HepG2 (cell line): ENCODE results near the gene ZCCHC7. TPM values are rescaled to one million over a fixed set of nuclear protein-coding genes. Genes with fewer than 3 reads are reported as not detected.

Experiments used
- ATAC-seq: fragments of 200-7000 bp; cut with Tn5 transposase; 3 replicates; pipeline ENCODE4 v1.9.1; 2020; ENCODE audit warnings: mild to moderate bottlenecking, moderate library complexity
- BruUV-seq: library from RNA; stranded (reverse); fragments of 400-500 nt; replicated peaks from 2 replicates; lab custom pipeline; 2021; lab: Mats Ljungman, UMichigan
- CTCF ChIA-PET: fragments of 300-600 bp; formaldehyde crosslinking; extraction: SDS; loops from one replicate; lab custom pipeline; 2021; ENCODE audit warnings: low total read pairs, inconsistent platforms, low intra/inter-chr PET ratio; lab: Yijun Ruan, JAX
- POLR2A ChIA-PET: fragments of 350-600 bp; sonication (Branson Sonifier 250); formaldehyde crosslinking; loops from one replicate; lab custom pipeline; 2020; ENCODE audit warnings: antibody characterized with exemption, inconsistent platforms; lab: Yijun Ruan, JAX
- DNase-seq: peaks from one replicate; pipeline ENCODE4 v3.0.0-alpha.2; 2015; ENCODE audit warnings: low spot score
- FAIRE-seq: peaks from 3 replicates; lab custom pipeline; 2011; peaks lifted over from hg19 to GRCh38; lab: Jason Lieb, UNC
- H2AFZ ChIP-seq: one replicate; pipeline ENCODE4 v1.6.1; 2011; ENCODE audit warnings: low read length, inconsistent platforms
- H3K27ac ChIP-seq: fragments of 300-600 bp; 3 replicates; pipeline ENCODE4 v1.8.0; 2011; ENCODE audit warnings: mixed run types, mild to moderate bottlenecking, mixed read lengths, low read length, inconsistent platforms; ENCODE audit not compliant: insufficient read depth; ENCODE audit errors: extremely low read length
- H3K27me3 ChIP-seq, 2 experiments: fragments of 200-600 bp in 1 of 2; 2 replicates in 1 of 2; 3 replicates in 1 of 2; pipeline versions ENCODE4 v1.6.0 to v1.8.0; 2011; ENCODE audit warnings: low read length in 2 of 2, mild to moderate bottlenecking in 2 of 2, moderate library complexity in 2 of 2, inconsistent platforms in 1 of 2; ENCODE audit not compliant: insufficient read depth in 2 of 2, control insufficient read depth in 1 of 2
- H3K36me3 ChIP-seq, 2 experiments: fragments of 200-600 bp in 1 of 2; replicated peaks in 1 of 2; 2 replicates in 1 of 2; 3 replicates in 1 of 2; pipeline versions ENCODE4 v1.5.1 to v1.8.0; 2011; ENCODE audit warnings: low read length in 2 of 2, inconsistent platforms in 1 of 2; ENCODE audit not compliant: insufficient read depth in 2 of 2, control insufficient read depth in 1 of 2
- H3K4me1 ChIP-seq: 2 replicates; pipeline ENCODE4 v1.5.1; 2012; ENCODE audit warnings: low read length, inconsistent platforms; ENCODE audit not compliant: insufficient read depth
- H3K4me2 ChIP-seq: 2 replicates; pipeline ENCODE4 v1.6.0; 2011; ENCODE audit warnings: low read depth, low read length, inconsistent platforms
- H3K4me3 ChIP-seq, 3 experiments: fragments of 200-600 bp in 1 of 3; sonication (generic), shearing (Covaris generic) in 1 of 3; replicated peaks in 1 of 3; 2 replicates each; pipeline ENCODE4 v1.5.1; 2011 to 2016; ENCODE audit warnings: low read length in 3 of 3, inconsistent platforms in 2 of 3, low read depth in 2 of 3, mild to moderate bottlenecking in 2 of 3, control low read depth in 1 of 3, mixed read lengths in 1 of 3; ENCODE audit not compliant: insufficient read depth in 1 of 3
- H3K79me2 ChIP-seq: one replicate; pipeline ENCODE4 v1.6.1; 2011; ENCODE audit warnings: low read length, inconsistent platforms; ENCODE audit not compliant: insufficient read depth
- H3K9ac ChIP-seq: 2 replicates; pipeline ENCODE4 v1.6.0; 2011; ENCODE audit warnings: mild to moderate bottlenecking, low read depth, low read length, inconsistent platforms; ENCODE audit not compliant: insufficient read depth
- H3K9me3 ChIP-seq: 2 replicates; pipeline ENCODE4 v1.5.1; 2012; ENCODE audit warnings: mild to moderate bottlenecking, low read length
- H4K20me1 ChIP-seq: 2 replicates; pipeline ENCODE4 v1.6.0; 2011; ENCODE audit warnings: inconsistent platforms, mild to moderate bottlenecking, low read length, moderate library complexity; ENCODE audit not compliant: insufficient read depth
- DMAP1 ChIP-seq: IDR thresholded peaks from 2 replicates; pipeline ENCODE4 v1.6.1; 2016
- ETV6 ChIP-seq: sonication (generic); formaldehyde crosslinking; conservative IDR thresholded peaks from 2 replicates; pipeline ENCODE4 v1.4.0; 2020; ENCODE audit warnings: missing genetic modification reagents
- GLI4 ChIP-seq: sonication (generic); formaldehyde crosslinking; IDR thresholded peaks from 2 replicates; pipeline ENCODE4 v1.5.1; 2020; ENCODE audit warnings: missing genetic modification reagents, mild to moderate bottlenecking, moderate library complexity, borderline replicate concordance
- NFKBIZ ChIP-seq: IDR thresholded peaks from 2 replicates; pipeline ENCODE4 v1.6.1; 2018; ENCODE audit warnings: missing genetic modification reagents, missing compliant biosample characterization
- PRDM4 ChIP-seq: sonication (generic); formaldehyde crosslinking; IDR thresholded peaks from 2 replicates; pipeline ENCODE4 v1.9.0; 2021; ENCODE audit warnings: missing genetic modification reagents, borderline replicate concordance
- RAD51 ChIP-seq: fragments of 450-650 bp; IDR thresholded peaks from 2 replicates; pipeline ENCODE4 v1.6.1; 2016; ENCODE audit warnings: borderline replicate concordance
- SMC3 ChIP-seq: IDR thresholded peaks from 2 replicates; pipeline ENCODE4 v1.6.1; 2011; ENCODE audit warnings: low read length, improper control_type of control experiment
- TBX2 ChIP-seq: sonication (generic); formaldehyde crosslinking; IDR thresholded peaks from 2 replicates; pipeline ENCODE4 v1.5.0; 2020; ENCODE audit warnings: missing genetic modification reagents, mild to moderate bottlenecking, borderline replicate concordance
- U2AF1 ChIP-seq: fragments of 200-400 bp; formaldehyde crosslinking; optimal IDR thresholded peaks from 2 replicates; pipeline ENCODE3; 2017; ENCODE audit warnings: mild to moderate bottlenecking, low read depth, low read length
- ZIK1 ChIP-seq: sonication (generic); formaldehyde crosslinking; IDR thresholded peaks from 2 replicates; pipeline ENCODE4 v1.5.0; 2020; ENCODE audit warnings: mild to moderate bottlenecking, low read depth, missing genetic modification reagents, borderline replicate concordance
- ZNF776 ChIP-seq: sonication (generic); formaldehyde crosslinking; IDR thresholded peaks from 2 replicates; pipeline ENCODE4 v1.4.0; 2020; ENCODE audit warnings: mild to moderate bottlenecking, missing genetic modification reagents
- WGBS: methylation state at CpG from one replicate; pipeline ENCODE4 v1.1.6; 2017; ENCODE audit warnings: low lambda C conversion rate; 5-methylcytosine and 5-hydroxymethylcytosine counted together
- in situ Hi-C: cut with HindIII; loops from 2 replicates; pipeline ENCODE4 v1.10.0; 2017; ENCODE audit warnings: low pct_unique_long_range_greater_than_20kb; ENCODE audit not compliant: extremely low pct_ligation_motif_present
- intact Hi-C: fragments of 100-400 bp; cut with micrococcal nuclease; formaldehyde crosslinking; loops from one replicate; pipeline ENCODE4 v1.10.0; 2022; ENCODE audit not compliant: unreplicated experiment
- polyA plus RNA-seq, 8 experiments: library from polyadenylated mRNA; depleted of rRNA in 3 of 8; stranded (reverse) in 7 of 8; unstranded in 1 of 8; fragments of >200 nt; fragmentation: Illumina TruSeq in 4 of 8; extraction: Trizol in 4 of 8; gene quantifications; 2 replicates each; pipeline versions ENCODE4 v1.2.1 to v1.2.3, GENCODE V29; 2011 to 2016; ENCODE audit warnings: low read depth in 4 of 8, missing spikeins in 1 of 8, mixed read lengths in 1 of 8; ENCODE audit not compliant: insufficient read depth in 1 of 8
- total RNA-seq, 5 experiments: library from RNA; depleted of rRNA; stranded (reverse); fragments of >200 nt; fragmentation: Illumina TruSeq; extraction: Trizol; gene quantifications; 2 replicates each; pipeline ENCODE4 v1.2.3, GENCODE V29; 2016; ENCODE audit warnings: low read depth in 1 of 5
- TF ChIP-seq, protein P1 (sequence below): sonication (generic); formaldehyde crosslinking; IDR thresholded peaks from 2 replicates; pipeline ENCODE4 v1.4.0; 2020; ENCODE audit warnings: mild to moderate bottlenecking, missing genetic modification reagents
- TF ChIP-seq, protein P2 (sequence below): sonication (generic); formaldehyde crosslinking; IDR thresholded peaks from 2 replicates; pipeline ENCODE4 v1.4.0; 2020; ENCODE audit warnings: missing genetic modification reagents, mild to moderate bottlenecking, borderline replicate concordance

ZCCHC7 gene
- total and polyA plus RNA-seq, 2 of the 13 experiments (the other 11 are each of a cell fraction or from before 2014, with no cell fraction given), result 13.6 to 19.3 TPM

- CTCF ChIA-PET, result no interaction called here
- BruUV-seq, result no TSS peak
- TF ChIP-seq TBX2 (CRISPR knock-in tag), result no peak
- no peak for TF ChIP-seq NFKBIZ (CRISPR knock-in tag)
- TF ChIP-seq ETV6 (CRISPR knock-in tag), result no peak
- no peak for TF ChIP-seq SMC3
- TF ChIP-seq, protein P1, sequence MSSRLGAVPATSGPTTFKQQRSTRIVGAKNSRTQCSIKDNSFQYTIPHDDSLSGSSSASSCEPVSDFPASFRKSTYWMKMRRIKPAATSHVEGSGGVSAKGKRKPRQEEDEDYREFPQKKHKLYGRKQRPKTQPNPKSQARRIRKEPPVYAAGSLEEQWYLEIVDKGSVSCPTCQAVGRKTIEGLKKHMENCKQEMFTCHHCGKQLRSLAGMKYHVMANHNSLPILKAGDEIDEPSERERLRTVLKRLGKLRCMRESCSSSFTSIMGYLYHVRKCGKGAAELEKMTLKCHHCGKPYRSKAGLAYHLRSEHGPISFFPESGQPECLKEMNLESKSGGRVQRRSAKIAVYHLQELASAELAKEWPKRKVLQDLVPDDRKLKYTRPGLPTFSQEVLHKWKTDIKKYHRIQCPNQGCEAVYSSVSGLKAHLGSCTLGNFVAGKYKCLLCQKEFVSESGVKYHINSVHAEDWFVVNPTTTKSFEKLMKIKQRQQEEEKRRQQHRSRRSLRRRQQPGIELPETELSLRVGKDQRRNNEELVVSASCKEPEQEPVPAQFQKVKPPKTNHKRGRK, result no peak
- no peak for TF ChIP-seq DMAP1 (CRISPR knock-in tag)
- no peaks in the 10 kb centered on the region for H3K36me3 ChIP-seq
- in situ Hi-C loops, result no loop called here
- intact Hi-C loops, result no loop called here
- no peak overlapping the region for H3K4me3 ChIP-seq
- no peak overlapping the region for H3K27ac ChIP-seq
- DNase-seq (no peak), FAIRE-seq (no peak), ATAC-seq (no peak)
- H4K20me1 ChIP-seq, result no peaks in the 10 kb centered on the region
- H3K79me2 ChIP-seq, result no peaks in the 10 kb centered on the region
- H3K4me1 ChIP-seq, result no peaks in the 10 kb centered on the region
- no peak overlapping the region for H2AFZ ChIP-seq
- 97% methylated on average over 4 of the region's 4 CpGs for WGBS
- POLR2A ChIA-PET, result no interaction called here
- H3K27me3 ChIP-seq, result no peaks in the 10 kb centered on the region
- H3K9ac ChIP-seq, result no peak overlapping the region
- H3K4me2 ChIP-seq, result no peak overlapping the region
- no peaks in the 10 kb centered on the region for H3K9me3 ChIP-seq
These were observed 169.3 kb downstream of the ZCCHC7 start for GRCh38 chr9:37289631-37290030.

GRCh38 chr9:37290366-37290939 lies 170.1 kb downstream of the ZCCHC7 start:
- Histone ChIP-seq H3K4me3 (no peak overlapping the region), H3K9ac (no peak overlapping the region), H3K79me2 (no peaks in the 10 kb centered on the region), H4K20me1 (no peaks in the 10 kb centered on the region), H3K27ac (no peak overlapping the region), H3K4me1 (no peaks in the 10 kb centered on the region), H3K9me3 (no peaks in the 10 kb centered on the region), H2AFZ (no peak overlapping the region), H3K4me2 (no peak overlapping the region), H3K27me3 (no peaks in the 10 kb centered on the region), H3K36me3 (no peaks in the 10 kb centered on the region)
- FAIRE-seq (no peak), DNase-seq (no peak), ATAC-seq (no peak)
- in situ Hi-C loops, result no loop called here
- ChIA-PET POLR2A (no interaction called here), CTCF (no interaction called here)
- no TSS peak for BruUV-seq
- intact Hi-C loops, result no loop called here
- 93% methylated on average over 7 of the region's 7 CpGs for WGBS
- TF ChIP-seq GLI4 (CRISPR knock-in tag) (no peak), RAD51 (no peak), ZIK1 (CRISPR knock-in tag) (no peak), U2AF1 (no peak), ZNF776 (no peak), PRDM4 (CRISPR knock-in tag) (no peak)
- TF ChIP-seq, protein P2, sequence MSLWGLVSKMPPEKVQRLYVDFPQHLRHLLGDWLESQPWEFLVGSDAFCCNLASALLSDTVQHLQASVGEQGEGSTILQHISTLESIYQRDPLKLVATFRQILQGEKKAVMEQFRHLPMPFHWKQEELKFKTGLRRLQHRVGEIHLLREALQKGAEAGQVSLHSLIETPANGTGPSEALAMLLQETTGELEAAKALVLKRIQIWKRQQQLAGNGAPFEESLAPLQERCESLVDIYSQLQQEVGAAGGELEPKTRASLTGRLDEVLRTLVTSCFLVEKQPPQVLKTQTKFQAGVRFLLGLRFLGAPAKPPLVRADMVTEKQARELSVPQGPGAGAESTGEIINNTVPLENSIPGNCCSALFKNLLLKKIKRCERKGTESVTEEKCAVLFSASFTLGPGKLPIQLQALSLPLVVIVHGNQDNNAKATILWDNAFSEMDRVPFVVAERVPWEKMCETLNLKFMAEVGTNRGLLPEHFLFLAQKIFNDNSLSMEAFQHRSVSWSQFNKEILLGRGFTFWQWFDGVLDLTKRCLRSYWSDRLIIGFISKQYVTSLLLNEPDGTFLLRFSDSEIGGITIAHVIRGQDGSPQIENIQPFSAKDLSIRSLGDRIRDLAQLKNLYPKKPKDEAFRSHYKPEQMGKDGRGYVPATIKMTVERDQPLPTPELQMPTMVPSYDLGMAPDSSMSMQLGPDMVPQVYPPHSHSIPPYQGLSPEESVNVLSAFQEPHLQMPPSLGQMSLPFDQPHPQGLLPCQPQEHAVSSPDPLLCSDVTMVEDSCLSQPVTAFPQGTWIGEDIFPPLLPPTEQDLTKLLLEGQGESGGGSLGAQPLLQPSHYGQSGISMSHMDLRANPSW (CRISPR knock-in tag), result no peak
